VCaP (cell line): Measurements from ENCODE around the gene PRX.

Experiments used
- H3K27ac ChIP-seq: fragments of 450-650 bp; 2 replicates; pipeline ENCODE4 v1.5.1; 2017
- TF ChIP-seq, protein P1 (sequence below): fragments of 450-650 bp; conservative IDR thresholded peaks from 2 replicates; pipeline ENCODE4 v1.5.1; 2017; ENCODE audit warnings: mild to moderate bottlenecking, moderate library complexity

The PRX gene

DNA sequence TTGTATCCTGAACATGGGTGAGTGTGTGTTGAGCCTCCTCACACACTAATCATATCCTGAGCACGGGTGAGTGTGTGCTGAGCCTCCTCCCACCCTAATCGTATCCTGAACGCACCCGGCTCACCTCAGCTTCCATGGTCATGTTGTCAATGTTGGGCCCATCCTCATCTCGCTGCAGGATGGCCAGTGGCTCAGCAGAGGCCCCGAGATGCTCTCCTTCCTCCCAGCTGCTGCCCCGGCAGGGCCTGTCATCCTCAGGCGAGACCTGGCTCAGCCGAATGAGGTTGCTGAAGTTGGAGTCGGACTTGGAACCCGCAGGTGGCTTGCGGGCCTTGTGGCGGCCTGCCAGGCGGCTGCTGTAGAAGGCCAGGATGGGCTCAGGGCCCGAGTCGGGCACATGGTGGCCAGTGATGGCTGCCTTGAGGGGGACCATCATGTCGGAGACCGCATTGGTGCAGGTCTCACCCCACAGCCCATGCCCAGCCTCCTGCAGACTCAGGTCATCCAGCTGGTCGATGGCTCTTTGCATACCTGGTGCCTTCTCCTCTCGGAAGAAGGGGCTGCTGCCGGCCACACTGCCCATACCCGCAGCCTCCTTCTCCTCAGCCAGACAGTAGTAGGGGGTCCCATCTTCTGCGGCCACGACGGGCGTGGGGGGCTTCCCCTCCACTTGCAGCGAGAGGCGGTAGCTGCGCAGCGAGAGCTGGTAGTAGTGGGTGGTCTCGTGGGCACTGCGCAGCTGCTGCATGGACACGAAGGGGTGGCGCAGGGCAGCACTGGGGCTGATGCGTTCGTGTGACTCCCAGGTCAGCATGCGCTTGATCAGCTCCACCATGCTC lies 32.8 kb downstream of the PRX start:
- no peak overlapping the region for H3K27ac ChIP-seq
- TF ChIP-seq, protein P1, sequence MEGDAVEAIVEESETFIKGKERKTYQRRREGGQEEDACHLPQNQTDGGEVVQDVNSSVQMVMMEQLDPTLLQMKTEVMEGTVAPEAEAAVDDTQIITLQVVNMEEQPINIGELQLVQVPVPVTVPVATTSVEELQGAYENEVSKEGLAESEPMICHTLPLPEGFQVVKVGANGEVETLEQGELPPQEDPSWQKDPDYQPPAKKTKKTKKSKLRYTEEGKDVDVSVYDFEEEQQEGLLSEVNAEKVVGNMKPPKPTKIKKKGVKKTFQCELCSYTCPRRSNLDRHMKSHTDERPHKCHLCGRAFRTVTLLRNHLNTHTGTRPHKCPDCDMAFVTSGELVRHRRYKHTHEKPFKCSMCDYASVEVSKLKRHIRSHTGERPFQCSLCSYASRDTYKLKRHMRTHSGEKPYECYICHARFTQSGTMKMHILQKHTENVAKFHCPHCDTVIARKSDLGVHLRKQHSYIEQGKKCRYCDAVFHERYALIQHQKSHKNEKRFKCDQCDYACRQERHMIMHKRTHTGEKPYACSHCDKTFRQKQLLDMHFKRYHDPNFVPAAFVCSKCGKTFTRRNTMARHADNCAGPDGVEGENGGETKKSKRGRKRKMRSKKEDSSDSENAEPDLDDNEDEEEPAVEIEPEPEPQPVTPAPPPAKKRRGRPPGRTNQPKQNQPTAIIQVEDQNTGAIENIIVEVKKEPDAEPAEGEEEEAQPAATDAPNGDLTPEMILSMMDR: no peak

DNA sequence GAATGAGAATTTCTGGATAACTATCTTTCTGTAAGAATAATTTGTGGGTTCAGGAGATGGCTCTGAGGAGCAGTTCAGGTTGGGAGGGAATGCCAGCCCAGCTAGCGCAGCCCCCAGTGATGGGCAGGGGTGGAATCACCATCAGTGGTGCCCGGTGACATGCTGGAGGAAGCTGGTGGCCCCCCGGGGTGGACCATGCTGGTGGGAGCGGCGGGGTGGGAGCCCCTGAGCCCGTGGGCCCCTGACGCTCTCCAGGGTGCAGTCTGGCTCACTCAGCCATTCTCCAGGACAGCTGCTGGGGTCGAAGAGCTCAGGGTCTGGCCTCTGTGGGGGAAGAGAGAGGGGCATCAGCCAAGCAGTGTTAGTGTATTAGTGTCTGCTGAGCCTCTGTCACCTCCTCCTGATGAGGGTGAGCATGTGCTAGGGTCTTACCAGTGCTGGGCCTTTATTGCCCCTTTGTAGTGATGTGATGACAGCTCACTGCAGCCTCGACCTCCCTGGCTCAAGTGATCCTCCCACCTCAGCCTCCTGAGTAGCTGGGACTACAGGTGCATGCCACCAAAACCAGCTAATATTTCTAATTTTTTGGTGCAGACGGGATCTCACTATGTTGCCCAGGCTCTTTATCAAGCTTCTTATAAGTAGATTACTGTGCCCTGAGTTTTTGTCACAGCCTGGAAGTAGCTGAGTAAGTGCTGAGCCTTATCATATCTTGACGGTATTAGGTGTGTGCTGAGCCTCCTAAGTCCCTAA lies 33.6 kb downstream of the PRX start:
- no peak overlapping the region for H3K27ac ChIP-seq
- TF ChIP-seq, protein P1: no peak

DNA sequence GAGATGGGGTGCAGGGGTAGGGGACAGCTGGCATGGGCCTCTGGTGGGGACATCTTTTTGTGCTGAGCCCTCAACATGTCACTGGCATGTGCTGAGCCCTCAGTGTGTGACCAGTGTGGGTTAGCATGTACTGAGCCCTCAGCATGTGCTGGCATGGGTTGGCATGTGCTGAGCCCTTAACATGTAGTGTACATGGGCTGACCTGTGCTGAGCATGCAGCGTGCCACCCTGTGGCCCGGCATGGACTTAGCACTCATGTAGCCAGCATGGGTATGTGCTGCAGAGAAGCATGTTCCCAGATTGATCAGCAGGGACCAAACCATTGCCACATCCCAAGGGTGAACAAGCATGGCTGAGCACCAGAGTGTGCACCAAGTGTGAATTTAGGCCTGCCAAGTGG lies 34.7 kb downstream of the PRX start:
- TF ChIP-seq, protein P1: no peak
- no peak overlapping the region for H3K27ac ChIP-seq

DNA sequence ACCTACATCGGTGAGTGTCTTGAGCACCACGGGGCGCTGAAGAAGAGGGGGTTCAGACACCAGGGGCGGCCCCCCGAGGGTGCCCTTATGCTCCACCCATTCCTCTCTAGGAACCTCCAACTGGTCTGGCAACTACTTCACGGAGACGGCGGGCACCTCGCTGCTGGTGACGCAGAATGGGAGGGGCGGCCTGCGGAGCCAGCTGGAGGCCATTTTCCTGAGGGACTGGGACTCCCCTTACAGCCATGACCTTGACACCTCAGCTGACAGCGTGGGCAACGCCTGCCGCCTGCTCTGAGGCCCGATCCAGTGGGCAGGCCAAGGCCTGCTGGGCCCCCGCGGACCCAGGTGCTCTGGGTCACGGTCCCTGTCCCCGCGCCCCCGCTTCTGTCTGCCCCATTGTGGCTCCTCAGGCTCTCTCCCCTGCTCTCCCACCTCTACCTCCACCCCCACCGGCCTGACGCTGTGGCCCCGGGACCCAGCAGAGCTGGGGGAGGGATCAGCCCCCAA lies 35.2 kb downstream of the PRX start:
- H3K27ac ChIP-seq: no peak overlapping the region
- TF ChIP-seq, protein P1: no peak

DNA sequence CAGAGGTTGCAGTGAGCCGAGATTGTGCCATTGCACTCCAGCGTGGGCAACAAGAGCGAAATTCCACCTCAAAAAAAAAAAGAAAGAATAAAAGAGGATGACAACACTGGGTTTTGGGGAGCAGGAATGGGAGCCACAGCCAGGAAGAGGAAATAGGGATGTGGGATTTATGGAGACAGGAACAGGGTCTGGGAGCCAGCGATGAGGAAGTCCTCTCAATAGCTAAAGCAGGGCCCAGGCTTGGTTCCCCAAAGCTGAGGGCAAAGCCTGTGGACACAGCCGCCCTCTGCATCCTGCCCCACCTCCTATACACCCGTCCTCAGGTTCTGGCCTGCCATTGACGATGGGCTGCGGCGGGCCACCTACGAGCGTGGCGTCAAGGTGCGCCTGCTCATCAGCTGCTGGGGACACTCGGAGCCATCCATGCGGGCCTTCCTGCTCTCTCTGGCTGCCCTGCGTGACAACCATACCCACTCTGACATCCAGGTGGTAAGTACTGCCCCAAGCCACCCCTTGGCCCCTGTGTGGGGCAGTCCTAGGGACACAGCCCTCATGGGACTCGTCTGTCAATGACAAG lies 36.8 kb downstream of the PRX start:
- H3K27ac ChIP-seq: no peak overlapping the region
- TF ChIP-seq, protein P1: no peak

DNA sequence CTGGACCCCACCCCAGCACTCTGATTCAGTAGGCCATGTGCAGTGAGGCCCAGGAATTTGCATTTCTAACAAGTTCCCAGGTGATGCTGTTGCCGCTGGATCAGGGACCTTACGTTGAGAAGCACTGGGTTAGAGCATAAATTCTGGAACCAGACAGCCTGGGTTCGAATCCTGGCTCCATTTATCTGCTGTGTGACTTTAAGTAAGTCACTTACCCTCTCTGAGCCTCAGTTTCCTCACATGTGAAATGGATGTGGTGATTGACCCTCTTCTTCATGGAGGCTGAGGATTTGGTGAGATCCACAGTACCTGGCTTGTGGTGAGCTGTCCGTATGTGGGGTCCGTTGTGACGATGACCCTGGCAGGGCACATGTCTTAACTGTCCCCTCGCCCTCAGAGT lies 39.1 kb downstream of the PRX start:
- TF ChIP-seq, protein P1: no peak

DNA sequence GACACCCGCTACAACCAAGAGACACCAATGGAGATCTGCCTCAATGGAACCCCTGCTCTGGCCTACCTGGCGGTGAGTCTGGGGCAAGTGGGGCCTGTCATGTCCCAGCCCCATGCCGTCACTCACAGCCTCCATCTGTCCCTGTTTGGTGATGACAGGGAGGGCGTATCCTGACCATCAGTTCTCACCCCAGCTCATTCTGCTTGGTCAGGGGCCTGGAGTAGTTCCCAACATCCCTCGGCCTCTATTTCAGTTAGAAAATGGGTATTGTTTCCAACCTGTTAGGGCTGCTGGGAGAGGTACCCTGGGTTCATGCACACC lies 41.4 kb downstream of the PRX start:
- TF ChIP-seq, protein P1: no peak
- H3K27ac ChIP-seq: no peak overlapping the region

More for the DNA sequence above, 39.1 kb downstream of the PRX start:
- H3K27ac ChIP-seq: no peak overlapping the region
